Neuronal stem cell (in vitro differentiated cells): ENCODE results near the gene AZU1.
"Not testable (repeated sequence)": the region's sequence is repeated elsewhere in the genome, so short reads cannot be mapped to it uniquely, and the experiment has no call there.

Experiments
- DNase-seq: peaks from one replicate; pipeline ENCODE4 v3.0.0-alpha.2; 2013; ENCODE audit warnings: low spot score
- H2AFZ ChIP-seq: one replicate; pipeline ENCODE4 v1.6.1; 2013; ENCODE audit warnings: mild to moderate bottlenecking, low read length, inconsistent platforms
- H2AK5ac ChIP-seq: 2 replicates; pipeline ENCODE4 v1.6.1; 2013; ENCODE audit warnings: low read depth, mild to moderate bottlenecking, inconsistent platforms, low read length, moderate library complexity, mixed read lengths
- H2BK120ac ChIP-seq: 2 replicates; pipeline ENCODE4 v1.6.1; 2013; ENCODE audit warnings: low read depth, mild to moderate bottlenecking, inconsistent platforms, low read length, moderate library complexity, mixed read lengths
- H2BK12ac ChIP-seq: one replicate; pipeline ENCODE4 v1.6.1; 2013; ENCODE audit warnings: low read length, inconsistent platforms
- H2BK15ac ChIP-seq: 2 replicates; pipeline ENCODE4 v1.6.1; 2013; ENCODE audit warnings: mild to moderate bottlenecking, low read length, inconsistent platforms, mixed read lengths
- H2BK5ac ChIP-seq: one replicate; pipeline ENCODE4 v1.6.1; 2013; ENCODE audit warnings: inconsistent platforms, mild to moderate bottlenecking, low read length, moderate library complexity
- H3K14ac ChIP-seq: one replicate; pipeline ENCODE4 v1.6.1; 2013; ENCODE audit warnings: low read length, inconsistent platforms
- H3K18ac ChIP-seq: 2 replicates; pipeline ENCODE4 v1.6.1; 2013; ENCODE audit warnings: low read length, inconsistent platforms
- H3K23ac ChIP-seq: 2 replicates; pipeline ENCODE4 v1.6.1; 2013; ENCODE audit warnings: low read depth, mild to moderate bottlenecking, mixed read lengths, low read length, inconsistent platforms; ENCODE audit not compliant: poor library complexity
- H3K27ac ChIP-seq: replicated peaks from 3 replicates; pipeline ENCODE4 v1.5.1; 2013; ENCODE audit warnings: low read length, inconsistent platforms
- H3K27me3 ChIP-seq, 3 experiments: 2 replicates each; pipeline ENCODE4 v1.6.1; 2013; ENCODE audit warnings: low read length in 3 of 3, mild to moderate bottlenecking in 2 of 3, inconsistent platforms in 1 of 3, low read depth in 1 of 3, mixed read lengths in 1 of 3, moderate library complexity in 1 of 3; ENCODE audit not compliant: control insufficient read depth in 3 of 3, insufficient read depth in 3 of 3
- H3K36me3 ChIP-seq, 2 donors: replicated peaks in 1 of 2; 2 replicates each; pipeline ENCODE4 v1.6.1; 2013; ENCODE audit warnings: low read length in 2 of 2; ENCODE audit not compliant: control insufficient read depth in 2 of 2, insufficient read depth in 2 of 2
- H3K4ac ChIP-seq: 2 replicates; pipeline ENCODE4 v1.6.1; 2013; ENCODE audit warnings: inconsistent platforms, mild to moderate bottlenecking, low read length, moderate library complexity
- H3K4me1 ChIP-seq, 2 donors: 1 replicate in 1 of 2; 2 replicates in 1 of 2; pipeline ENCODE4 v1.6.1; 2013; ENCODE audit warnings: low read length in 2 of 2, low read depth in 1 of 2; ENCODE audit not compliant: control insufficient read depth in 2 of 2, insufficient read depth in 1 of 2
- H3K4me2 ChIP-seq: one replicate; pipeline ENCODE4 v1.6.1; 2013; ENCODE audit warnings: mild to moderate bottlenecking, low read length, inconsistent platforms; ENCODE audit not compliant: insufficient read depth, poor library complexity, severe bottlenecking
- H3K4me3 ChIP-seq, 2 donors: 2 replicates each; pipeline ENCODE4 v1.5.1; 2013; ENCODE audit warnings: low read length in 2 of 2, mild to moderate bottlenecking in 2 of 2, inconsistent platforms in 1 of 2, moderate library complexity in 1 of 2
- H3K79me1 ChIP-seq: one replicate; pipeline ENCODE4 v1.6.1; 2013; ENCODE audit warnings: low read depth, mild to moderate bottlenecking, inconsistent platforms, low read length, moderate library complexity
- H3K9ac ChIP-seq: one replicate; pipeline ENCODE4 v1.6.1; 2013; ENCODE audit warnings: mild to moderate bottlenecking, low read depth, low read length, inconsistent platforms; ENCODE audit not compliant: poor library complexity
- H3K9me3 ChIP-seq, 2 donors: replicated peaks in 1 of 2; 2 replicates each; pipeline versions ENCODE3 to v1.6.1; 2013; ENCODE audit warnings: low read length in 2 of 2, mild to moderate bottlenecking in 2 of 2, inconsistent platforms in 1 of 2, low read depth in 1 of 2, mixed read lengths in 1 of 2, moderate library complexity in 1 of 2; ENCODE audit not compliant: control insufficient read depth in 2 of 2, insufficient read depth in 1 of 2
- H4K8ac ChIP-seq: one replicate; pipeline ENCODE4 v1.6.1; 2013; ENCODE audit warnings: low read depth, mild to moderate bottlenecking, inconsistent platforms, low read length, moderate library complexity
- H4K91ac ChIP-seq: one replicate; pipeline ENCODE4 v1.6.1; 2013; ENCODE audit warnings: low read length, low read depth, mild to moderate bottlenecking, inconsistent platforms; ENCODE audit not compliant: poor library complexity
- WGBS, 2 donors: extraction: QIAGEN DNeasy Blood & Tissue Kit; methylation state at CpG; one replicate each; pipeline ENCODE4 v1.1.7; 2013; ENCODE audit warnings: missing lambda C conversion rate in 2 of 2, mixed read lengths in 1 of 2; ENCODE audit not compliant: insufficient read length in 2 of 2, insufficient replicate concordance in 1 of 2; ENCODE audit errors: extremely low coverage in 2 of 2; 5-methylcytosine and 5-hydroxymethylcytosine counted together

AZU1 gene

GRCh38 chr19:815775-816499 is 11.7 kb upstream of the AZU1 start:
- H3K27ac ChIP-seq: no peak overlapping the region
- H2BK5ac ChIP-seq: no peak overlapping the region
- no peak for DNase-seq
- no peak overlapping the region for H3K4ac ChIP-seq
- H3K27me3 ChIP-seq: no peaks in the 10 kb centered on the region
- H4K91ac ChIP-seq: no peak overlapping the region
- H2AK5ac ChIP-seq: no peak overlapping the region
- H3K4me1 ChIP-seq: no peaks in the 10 kb centered on the region
- no peak overlapping the region for H3K14ac ChIP-seq
- H2AFZ ChIP-seq: no peak overlapping the region
- H2BK120ac ChIP-seq: no peak overlapping the region
- no peak overlapping the region for H3K4me3 ChIP-seq
- no peak overlapping the region for H2BK12ac ChIP-seq
- no peak overlapping the region for H3K18ac ChIP-seq
- no peak overlapping the region for H3K9ac ChIP-seq
- H2BK15ac ChIP-seq: no peak overlapping the region
- H3K23ac ChIP-seq: peak overlapping the region; percentile 89
- peaks cover 32 to 48% of the 10 kb centered on the region in 2 donors for H3K36me3 ChIP-seq
- H3K4me2 ChIP-seq: no peak overlapping the region
- no peak overlapping the region for H4K8ac ChIP-seq
- peaks cover 24% of the 10 kb centered on the region for H3K79me1 ChIP-seq
- peaks cover 0 to 3% of the 10 kb centered on the region in 2 donors for H3K9me3 ChIP-seq
- 100% methylated on average over 2 of the region's 13 CpGs; no CpG with 5 or more reads in 1 of the 2 donors for WGBS, 2 donors

- 100% methylated on average over 2 of the region's 2 CpGs; no CpG with 5 or more reads in 1 of the 2 donors for WGBS, 2 donors
- H2BK5ac ChIP-seq: no peak overlapping the region
- no peak overlapping the region for H3K4ac ChIP-seq
- H3K18ac ChIP-seq: no peak overlapping the region
- no peak overlapping the region for H2AFZ ChIP-seq
- H3K23ac ChIP-seq: peak overlapping the region; percentile 55
- H3K79me1 ChIP-seq: peaks cover 24% of the 10 kb centered on the region
- H3K4me2 ChIP-seq: no peak overlapping the region
- H3K4me1 ChIP-seq: no peaks in the 10 kb centered on the region
- no peak overlapping the region for H4K8ac ChIP-seq
- no peak overlapping the region for H2AK5ac ChIP-seq
- no peak overlapping the region for H3K14ac ChIP-seq
- no peak overlapping the region for H3K27ac ChIP-seq
- H3K36me3 ChIP-seq: peaks cover 29 to 42% of the 10 kb centered on the region in 2 donors
- H2BK120ac ChIP-seq: no peak overlapping the region
- peaks cover 0 to 3% of the 10 kb centered on the region in 2 donors for H3K9me3 ChIP-seq
- no peak overlapping the region for H4K91ac ChIP-seq
- no peak overlapping the region for H3K4me3 ChIP-seq
- no peaks in the 10 kb centered on the region for H3K27me3 ChIP-seq
- no peak overlapping the region for H2BK15ac ChIP-seq
- no peak overlapping the region for H2BK12ac ChIP-seq
- DNase-seq: no peak
- H3K9ac ChIP-seq: peak overlapping the region; percentile 53
Measured at GRCh38 chr19:816500-816857, 11.2 kb upstream of the AZU1 start.

GRCh38 chr19:820212-820611 is 7.4 kb upstream of the AZU1 start:
- not testable (repeated sequence) for H2AFZ ChIP-seq, H2BK15ac ChIP-seq, H2BK120ac ChIP-seq, H3K18ac ChIP-seq, DNase-seq, H3K9ac ChIP-seq, H2BK12ac ChIP-seq, H4K91ac ChIP-seq, H3K23ac ChIP-seq, H3K4me3 ChIP-seq, H3K4me2 ChIP-seq, H2BK5ac ChIP-seq, H3K4ac ChIP-seq, H3K27me3 ChIP-seq, H3K4me1 ChIP-seq, H3K9me3 ChIP-seq, H3K14ac ChIP-seq, H3K27ac ChIP-seq, H2AK5ac ChIP-seq, H4K8ac ChIP-seq
- WGBS, 2 donors: no CpG with 5 or more reads among the region's 5 CpGs
- H3K36me3 ChIP-seq: peaks cover 8 to 20% of the 10 kb centered on the region in 2 donors
- H3K79me1 ChIP-seq: peaks cover 10% of the 10 kb centered on the region

GRCh38 chr19:821231-821824 is 6.3 kb upstream of the AZU1 start:
- Histone ChIP-seq H3K4ac (peak overlapping the region; percentile 84), H3K36me3 (peaks cover 3 to 10% of the 10 kb centered on the region in 2 donors), H3K14ac (no peak overlapping the region), H3K4me1 (peaks cover 6% of the 10 kb centered on the region in 2 donors), H2AFZ (peak overlapping the region; percentile 88), H2BK120ac (peak overlapping the region; percentile 94), H2BK12ac (no peak overlapping the region), H2AK5ac (peak overlapping the region; percentile 100), H3K9me3 (no peaks in the 10 kb centered on the region), H3K27me3 (no peaks in the 10 kb centered on the region), H3K18ac (peak overlapping the region; percentile 98), H3K79me1 (peaks cover 8% of the 10 kb centered on the region), H3K4me3 (peak overlapping the region; percentile 72 to 98), H2BK15ac (peak overlapping the region; percentile 89), H3K4me2 (peak overlapping the region; percentile 66), H4K91ac (peak overlapping the region; percentile 53), H3K23ac (peak overlapping the region; percentile 96), H3K9ac (peak overlapping the region; percentile 88), H4K8ac (no peak overlapping the region), H3K27ac (no peak overlapping the region), H2BK5ac (peak overlapping the region; percentile 96)
- WGBS, 2 donors: no CpG with 5 or more reads among the region's 64 CpGs
- DNase-seq: no peak
